HEK293T (cell line): Measurements from ENCODE around the gene TBX2.

Experiments
- ARNT ChIP-seq: fragments of 450-650 bp; IDR thresholded peaks from 2 replicates; pipeline ENCODE4 v1.6.1; 2017; ENCODE audit warnings: mild to moderate bottlenecking
- ELF4 ChIP-seq: fragments of 450-650 bp; IDR thresholded peaks from 2 replicates; pipeline ENCODE4 v1.6.1; 2017; ENCODE audit warnings: antibody characterized with exemption
- FOXK2 ChIP-seq: fragments of 450-650 bp; IDR thresholded peaks from 2 replicates; pipeline ENCODE4 v1.6.1; 2016; ENCODE audit warnings: mild to moderate bottlenecking
- SUZ12 ChIP-seq: fragments of 450-650 bp; IDR thresholded peaks from 2 replicates; pipeline ENCODE4 v1.6.1; 2016; ENCODE audit warnings: mild to moderate bottlenecking
- ZNF384 ChIP-seq: fragments of 450-650 bp; IDR thresholded peaks from 2 replicates; pipeline ENCODE4 v1.6.1; 2016
- TF ChIP-seq, protein P1 (sequence below): fragments of 450-650 bp; IDR thresholded peaks from 2 replicates; pipeline ENCODE4 v1.6.1; 2016

DNA sequence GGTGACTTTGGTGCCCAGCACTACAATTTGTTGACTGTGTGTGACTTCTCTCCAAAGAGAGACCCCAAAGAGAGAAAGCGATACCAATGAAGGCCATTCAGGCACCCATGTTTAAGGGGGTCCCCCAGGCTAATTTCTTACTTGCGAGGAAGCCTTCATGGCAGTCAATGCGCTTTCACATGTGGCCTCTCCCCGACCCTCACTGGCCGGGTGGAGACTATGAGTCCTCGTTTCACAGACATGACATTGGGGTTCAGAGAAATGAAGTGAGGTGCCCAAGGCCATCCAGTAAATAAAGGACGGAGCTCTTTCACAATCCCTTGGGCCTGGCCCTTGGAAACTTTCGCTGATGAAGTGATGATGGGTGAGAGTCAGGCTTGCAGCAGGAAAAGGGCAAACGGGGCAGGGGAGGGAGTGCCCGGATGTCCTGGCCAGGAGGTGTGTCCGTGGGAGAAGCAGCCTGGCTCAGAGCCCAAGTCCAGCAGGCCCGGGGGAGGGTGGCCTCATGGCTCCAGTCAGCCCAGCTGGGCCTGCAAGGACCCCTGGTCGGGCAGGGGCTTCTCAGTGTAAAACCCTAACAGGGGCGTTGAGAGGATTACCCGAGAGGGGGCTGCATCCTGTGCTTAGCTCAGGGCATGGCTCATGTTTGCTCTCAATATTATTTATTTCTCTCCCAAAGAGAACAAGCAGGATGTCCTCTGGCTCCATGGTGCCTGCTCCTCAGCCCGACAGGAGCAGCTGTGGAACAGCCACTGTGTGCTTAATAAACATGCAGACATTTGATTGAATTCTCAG, 14.7 kb downstream of the TBX2 start:
- no peak for TF ChIP-seq ELF4
- TF ChIP-seq, protein P1, sequence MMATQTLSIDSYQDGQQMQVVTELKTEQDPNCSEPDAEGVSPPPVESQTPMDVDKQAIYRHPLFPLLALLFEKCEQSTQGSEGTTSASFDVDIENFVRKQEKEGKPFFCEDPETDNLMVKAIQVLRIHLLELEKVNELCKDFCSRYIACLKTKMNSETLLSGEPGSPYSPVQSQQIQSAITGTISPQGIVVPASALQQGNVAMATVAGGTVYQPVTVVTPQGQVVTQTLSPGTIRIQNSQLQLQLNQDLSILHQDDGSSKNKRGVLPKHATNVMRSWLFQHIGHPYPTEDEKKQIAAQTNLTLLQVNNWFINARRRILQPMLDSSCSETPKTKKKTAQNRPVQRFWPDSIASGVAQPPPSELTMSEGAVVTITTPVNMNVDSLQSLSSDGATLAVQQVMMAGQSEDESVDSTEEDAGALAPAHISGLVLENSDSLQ = no peak
- TF ChIP-seq FOXK2 = no peak
- TF ChIP-seq ZNF384 = no peak
- no peak for TF ChIP-seq SUZ12
- TF ChIP-seq ARNT = no peak
